Measurements from ENCODE around the gene RNPS1. TPM values are rescaled to one million over a fixed set of nuclear protein-coding genes. Genes with fewer than 3 reads are reported as not detected.

The RNPS1 gene
- total RNA-seq, 2 experiments from 2014 or later = 225 to 339 TPM

DNA sequence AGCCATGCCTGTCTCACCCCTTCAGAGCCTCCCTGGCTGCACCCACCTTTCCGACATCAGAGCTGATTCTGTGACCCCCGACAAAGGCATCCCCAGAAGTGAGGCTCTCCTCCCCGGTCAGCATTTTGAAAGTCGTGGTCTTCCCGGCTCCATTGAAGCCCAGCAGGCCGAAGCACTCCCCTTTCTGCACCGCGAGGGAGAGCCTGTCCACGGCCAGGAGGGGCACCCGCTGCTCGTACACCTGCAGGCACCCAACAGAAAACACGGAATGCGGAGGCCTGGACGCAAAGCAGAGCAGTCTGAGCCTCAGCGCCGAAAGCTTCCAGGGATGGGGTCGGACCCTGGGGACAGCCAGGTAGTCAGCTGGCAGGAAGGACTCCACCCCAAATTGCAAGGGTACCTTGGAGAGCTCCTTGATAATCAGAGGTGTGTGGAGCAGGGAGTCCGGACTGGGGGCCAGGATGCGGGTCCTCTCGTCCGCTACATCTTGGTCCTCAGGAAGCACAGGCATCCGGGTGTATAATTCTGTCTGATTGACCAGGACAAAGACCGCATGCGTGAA lies 13.1 kb upstream of the RNPS1 start:
- H3K79me2 ChIP-seq (ENCODE audit: insufficient read depth, low read depth, low read length) = no peaks in the 10 kb centered on the region
- no peak overlapping the region for H3K4me3 ChIP-seq (ENCODE audit: low read depth, low read length, poor library complexity, severe bottlenecking)
- BruUV-seq (replicated peaks) = no TSS peak
- H3K36me3 ChIP-seq (ENCODE audit: insufficient read depth, low read length) = no peaks in the 10 kb centered on the region
- H3K4me1 ChIP-seq (ENCODE audit: insufficient read depth, low read length, poor library complexity, severe bottlenecking) = no peaks in the 10 kb centered on the region
- H4K20me1 ChIP-seq (ENCODE audit: insufficient read depth, low read length) = no peaks in the 10 kb centered on the region; the same call in 1 of the 2 replicates
- no peak overlapping the region for H3K27ac ChIP-seq (ENCODE audit: low read depth, low read length, poor library complexity, severe bottlenecking)
- no peak overlapping the region for H3K4me2 ChIP-seq (ENCODE audit: low read length)
- H2AFZ ChIP-seq (ENCODE audit: low read length) = no peak overlapping the region
- H3K9me2 ChIP-seq (ENCODE audit: insufficient read depth, low read length) = no peaks in the 10 kb centered on the region
- H3K9me3 ChIP-seq (ENCODE audit: low read length) = no peaks in the 10 kb centered on the region
- intact Hi-C loops (cut with micrococcal nuclease; ENCODE audit: unreplicated experiment) = no loop called here
- POLR2A ChIA-PET = no interaction called here
- TF ChIP-seq, protein P1, sequence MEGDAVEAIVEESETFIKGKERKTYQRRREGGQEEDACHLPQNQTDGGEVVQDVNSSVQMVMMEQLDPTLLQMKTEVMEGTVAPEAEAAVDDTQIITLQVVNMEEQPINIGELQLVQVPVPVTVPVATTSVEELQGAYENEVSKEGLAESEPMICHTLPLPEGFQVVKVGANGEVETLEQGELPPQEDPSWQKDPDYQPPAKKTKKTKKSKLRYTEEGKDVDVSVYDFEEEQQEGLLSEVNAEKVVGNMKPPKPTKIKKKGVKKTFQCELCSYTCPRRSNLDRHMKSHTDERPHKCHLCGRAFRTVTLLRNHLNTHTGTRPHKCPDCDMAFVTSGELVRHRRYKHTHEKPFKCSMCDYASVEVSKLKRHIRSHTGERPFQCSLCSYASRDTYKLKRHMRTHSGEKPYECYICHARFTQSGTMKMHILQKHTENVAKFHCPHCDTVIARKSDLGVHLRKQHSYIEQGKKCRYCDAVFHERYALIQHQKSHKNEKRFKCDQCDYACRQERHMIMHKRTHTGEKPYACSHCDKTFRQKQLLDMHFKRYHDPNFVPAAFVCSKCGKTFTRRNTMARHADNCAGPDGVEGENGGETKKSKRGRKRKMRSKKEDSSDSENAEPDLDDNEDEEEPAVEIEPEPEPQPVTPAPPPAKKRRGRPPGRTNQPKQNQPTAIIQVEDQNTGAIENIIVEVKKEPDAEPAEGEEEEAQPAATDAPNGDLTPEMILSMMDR (conservative IDR thresholded peaks at IDR 0.05; ENCODE audit: low read length) = no peak
- TF ChIP-seq EZH2phosphoT487 (IDR thresholded peaks at IDR 0.05; ENCODE audit: borderline replicate concordance, low read depth, low read length) = no peak
- CTCF ChIA-PET (ENCODE audit: unreplicated experiment) = no interaction called here
- DNase-seq (ENCODE audit: low spot score) = no peak

DNA sequence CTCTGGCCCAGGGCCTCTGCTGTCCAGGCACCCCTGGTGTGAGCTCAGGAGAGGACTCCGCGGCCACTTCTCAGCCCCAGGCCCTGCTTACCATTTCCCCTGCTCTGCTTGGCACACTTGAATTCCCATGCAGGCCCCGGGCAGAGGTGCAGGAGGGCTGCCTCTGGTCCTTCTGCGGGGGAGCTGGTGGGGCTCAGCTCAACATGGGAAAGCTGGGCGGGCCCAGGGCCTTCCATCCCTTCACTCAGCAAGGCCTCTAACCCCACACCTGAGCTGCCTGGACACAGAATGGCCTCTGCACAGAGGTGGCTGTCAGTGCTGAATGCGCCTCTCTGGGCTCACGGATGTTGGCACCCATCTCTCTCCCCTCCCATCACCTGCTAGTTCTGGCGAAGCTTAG lies 12.5 kb upstream of the RNPS1 start:
- DNase-seq (ENCODE audit: low spot score) = no peak
- H3K9me3 ChIP-seq (ENCODE audit: low read length) = no peaks in the 10 kb centered on the region
- POLR2A ChIA-PET = no interaction called here
- H3K4me1 ChIP-seq (ENCODE audit: insufficient read depth, low read length, poor library complexity, severe bottlenecking) = no peaks in the 10 kb centered on the region
- intact Hi-C loops (cut with micrococcal nuclease; ENCODE audit: unreplicated experiment) = no loop called here
- H3K4me2 ChIP-seq (ENCODE audit: low read length) = no peak overlapping the region
- H4K20me1 ChIP-seq (ENCODE audit: insufficient read depth, low read length) = no peaks in the 10 kb centered on the region; the same call in 1 of the 2 replicates
- H3K27ac ChIP-seq (ENCODE audit: low read depth, low read length, poor library complexity, severe bottlenecking) = no peak overlapping the region
- no peak for TF ChIP-seq EZH2phosphoT487 (IDR thresholded peaks at IDR 0.05; ENCODE audit: borderline replicate concordance, low read depth, low read length)
- TF ChIP-seq, protein P1 (conservative IDR thresholded peaks at IDR 0.05; ENCODE audit: low read length) = no peak
- CTCF ChIA-PET (ENCODE audit: unreplicated experiment) = no interaction called here
- no TSS peak for BruUV-seq (replicated peaks)
- no peaks in the 10 kb centered on the region for H3K79me2 ChIP-seq (ENCODE audit: insufficient read depth, low read depth, low read length)
- H3K36me3 ChIP-seq (ENCODE audit: insufficient read depth, low read length) = no peaks in the 10 kb centered on the region
- H2AFZ ChIP-seq (ENCODE audit: low read length) = no peak overlapping the region
- no peak overlapping the region for H3K4me3 ChIP-seq (ENCODE audit: low read depth, low read length, poor library complexity, severe bottlenecking)
- no peaks in the 10 kb centered on the region for H3K9me2 ChIP-seq (ENCODE audit: insufficient read depth, low read length)

GRCh38 chr16:2278956-2279800 lies 11.3 kb upstream of the RNPS1 start:
- Histone ChIP-seq H3K9me2 (ENCODE audit: insufficient read depth, low read length) (no peaks in the 10 kb centered on the region), H3K79me2 (ENCODE audit: insufficient read depth, low read depth, low read length) (no peaks in the 10 kb centered on the region), H3K4me2 (ENCODE audit: low read length) (no peak overlapping the region), H3K27ac (ENCODE audit: low read depth, low read length, poor library complexity, severe bottlenecking) (no peak overlapping the region), H3K36me3 (ENCODE audit: insufficient read depth, low read length) (no peaks in the 10 kb centered on the region), H4K20me1 (ENCODE audit: insufficient read depth, low read length) (no peaks in the 10 kb centered on the region; the same call in 1 of the 2 replicates), H3K9me3 (ENCODE audit: low read length) (no peaks in the 10 kb centered on the region), H3K4me1 (ENCODE audit: insufficient read depth, low read length, poor library complexity, severe bottlenecking) (no peaks in the 10 kb centered on the region), H2AFZ (ENCODE audit: low read length) (no peak overlapping the region), H3K4me3 (ENCODE audit: low read depth, low read length, poor library complexity, severe bottlenecking) (no peak overlapping the region)
- intact Hi-C loops (cut with micrococcal nuclease; ENCODE audit: unreplicated experiment) = no loop called here
- DNase-seq (ENCODE audit: low spot score) = no peak
- ChIA-PET CTCF (ENCODE audit: unreplicated experiment) (no interaction called here), POLR2A (no interaction called here)
- no TSS peak for BruUV-seq (replicated peaks)
- TF ChIP-seq, protein P1 (conservative IDR thresholded peaks at IDR 0.05; ENCODE audit: low read length) = no peak
- no peak for TF ChIP-seq EZH2phosphoT487 (IDR thresholded peaks at IDR 0.05; ENCODE audit: borderline replicate concordance, low read depth, low read length)

All from OCI-LY7 (cell line).